ENCODE results near the gene GSE1. TPM values are rescaled to one million over a fixed set of nuclear protein-coding genes. Genes with fewer than 3 reads are reported as not detected.
A peak's percentile ranks its signal among the peaks of the same experiment; 100 is the strongest.

GSE1 gene
- total and polyA plus RNA-seq, 9 of the 15 experiments (the other 6 are each of a cell fraction or from before 2014, with no cell fraction given), result 12.2 to 244 (median 57.9) TPM

GRCh38 chr16:85565801-85566526 is 47.2 kb upstream of the GSE1 start (continued):
- no peak for TF ChIP-seq BRF1 (IDR thresholded peaks at IDR 0.05; ENCODE audit: borderline replicate concordance, extremely low read depth, insufficient read length)
- TF ChIP-seq ZNF311 (CRISPR knock-in tag; IDR thresholded peaks at IDR 0.05), result no peak; the same call in none of the 2 replicates
- peak; percentile 69 for TF ChIP-seq ZBTB33 (CRISPR knock-in tag; IDR thresholded peaks at IDR 0.05)
- TF ChIP-seq RBM22 (IDR thresholded peaks at IDR 0.05; ENCODE audit: low read depth, low read length, poor library complexity, severe bottlenecking), result peak; percentile 37
- TF ChIP-seq POLR2H (tag; IDR thresholded peaks at IDR 0.05; ENCODE audit: low read depth), result no peak
- no peak for TF ChIP-seq RUNX1 (IDR thresholded peaks at IDR 0.05; ENCODE audit: low read depth)
- TF ChIP-seq CREB3L1 (IDR thresholded peaks at IDR 0.05; ENCODE audit: borderline replicate concordance, low read depth), result no peak
- TF ChIP-seq YY1 (IDR thresholded peaks at IDR 0.05; ENCODE audit: borderline replicate concordance in 1 of 3, control insufficient read depth in 1 of 3, extremely low read depth in 1 of 3, insufficient read depth in 3 of 3, insufficient read length in 1 of 3, insufficient replicate concordance in 2 of 3, low read depth in 1 of 3, low read length in 2 of 3), result peak in 1 of 3 experiments; percentile 54
- peak; percentile 94 for TF ChIP-seq KAT7 (CRISPR knock-in tag; IDR thresholded peaks at IDR 0.05; ENCODE audit: borderline replicate concordance)
- TF ChIP-seq NELFE (IDR thresholded peaks at IDR 0.05; ENCODE audit: insufficient read depth, insufficient read length), result no peak
- 0 out of 2 replicates have a peak, but pooled peaks have one; percentile 25 for TF ChIP-seq AFF4 (CRISPR knock-in tag; IDR thresholded peaks at IDR 0.05)
- peak; percentile 61 for TF ChIP-seq POLR2G (IDR thresholded peaks at IDR 0.05; ENCODE audit: low read depth, low read length)
- no peak for TF ChIP-seq HEY1 (CRISPR knock-in tag; IDR thresholded peaks at IDR 0.05; ENCODE audit: borderline replicate concordance)
- TF ChIP-seq JUND (IDR thresholded peaks at IDR 0.05; ENCODE audit: borderline replicate concordance, low read depth, low read length), result no peak
- 0 out of 3 replicates have a peak, but pooled peaks have one; percentile 19 for TF ChIP-seq JUND (tag; IDR thresholded peaks at IDR 0.05; ENCODE audit: borderline replicate concordance, low read depth, low read length)
- TF ChIP-seq ZBTB7A (IDR thresholded peaks at IDR 0.05; ENCODE audit: borderline replicate concordance, control insufficient read depth, low read depth, low read length), result no peak; the same call in 1 of the 2 replicates
- 0 out of 2 replicates have a peak, but pooled peaks have one; percentile 49 for TF ChIP-seq SRSF3 (IDR thresholded peaks at IDR 0.05; ENCODE audit: insufficient read depth, low read length)
- 0 out of 2 replicates have a peak, but pooled peaks have one; percentile 38 for TF ChIP-seq PHB (CRISPR knock-in tag; IDR thresholded peaks at IDR 0.05)
- no peak for TF ChIP-seq NCOA1 (IDR thresholded peaks at IDR 0.05; ENCODE audit: low read depth)
